T-helper 1 cell treated with Interleukin-12 subunit alpha and Interleukin-12 subunit beta and Interleukin-4 antibody, amounts not matched to agents 30 ng/mL and 1 ng/mL, for 36 hours (primary cell): ENCODE results near the gene STK31. TPM values are rescaled to one million over a fixed set of nuclear protein-coding genes. Genes with fewer than 3 reads are reported as not detected.
"Not testable (repeated sequence)": the region's sequence is repeated elsewhere in the genome, so short reads cannot be mapped to it uniquely, and the experiment has no call there.

ENCODE experiments used
- intact Hi-C: fragments of 100-400 bp; cut with micrococcal nuclease; formaldehyde crosslinking; loops from one replicate; pipeline ENCODE4 v1.15.1; 2024
- total RNA-seq: library from RNA; stranded (reverse); gene quantifications from 2 replicates; pipeline ENCODE4 v1.2.3, GENCODE V29; 2022

The STK31 gene
- total RNA-seq, 1 donor from 2014 or later: 0.10 TPM

GRCh38 chr7:23713285-23714149 is 3.5 kb downstream of the STK31 start:
- intact Hi-C loops: loop anchor here (2.0 kb wide), 1 partner anchor 283 kb away; no protein-coding TSS in a partner anchor

- intact Hi-C loops: no loop called here
These were observed 4.1 kb downstream of the STK31 start for GRCh38 chr7:23714150-23714464.

GRCh38 chr7:23714579-23714978 is 4.6 kb downstream of the STK31 start:
- intact Hi-C loops: no loop called here

GRCh38 chr7:23715099-23715498 is 5.1 kb downstream of the STK31 start:
- intact Hi-C loops: no loop called here

- intact Hi-C loops: no loop called here
These were observed 7.8 kb downstream of the STK31 start for GRCh38 chr7:23717788-23718187.

GRCh38 chr7:23721456-23721855 is 11.4 kb downstream of the STK31 start:
- intact Hi-C loops: no loop called here

GRCh38 chr7:23722587-23723216 is 12.7 kb downstream of the STK31 start:
- intact Hi-C loops: not testable (repeated sequence)

GRCh38 chr7:23724113-23724512 is 14.1 kb downstream of the STK31 start:
- intact Hi-C loops: not testable (repeated sequence)

GRCh38 chr7:23742051-23742450 is 32.0 kb downstream of the STK31 start:
- intact Hi-C loops: no loop called here

GRCh38 chr7:23743226-23743625 is 33.2 kb downstream of the STK31 start:
- intact Hi-C loops: no loop called here

GRCh38 chr7:23746629-23747028 is 36.6 kb downstream of the STK31 start:
- intact Hi-C loops: no loop called here

- intact Hi-C loops: no loop called here
These were observed 41.8 kb downstream of the STK31 start for GRCh38 chr7:23751852-23752251.

GRCh38 chr7:23758839-23759238 is 48.8 kb downstream of the STK31 start:
- intact Hi-C loops: not testable (repeated sequence)

- intact Hi-C loops: no loop called here
These were observed 49.8 kb downstream of the STK31 start for GRCh38 chr7:23759671-23760391.

- intact Hi-C loops: no loop called here
These were observed 55.9 kb downstream of the STK31 start for GRCh38 chr7:23765943-23766342.

GRCh38 chr7:23767514-23767913 is 57.5 kb downstream of the STK31 start:
- intact Hi-C loops: no loop called here

- intact Hi-C loops: no loop called here
These were observed 58.0 kb downstream of the STK31 start for GRCh38 chr7:23768022-23768421.

GRCh38 chr7:23779185-23779800 is 69.3 kb downstream of the STK31 start:
- intact Hi-C loops: not testable (repeated sequence)

- intact Hi-C loops: no loop called here
These were observed 73.1 kb downstream of the STK31 start for GRCh38 chr7:23783115-23783514.

- intact Hi-C loops: no loop called here
These were observed 77.3 kb downstream of the STK31 start for GRCh38 chr7:23787272-23787671.

- intact Hi-C loops: no loop called here
These were observed 78.8 kb downstream of the STK31 start for GRCh38 chr7:23788843-23789242.

GRCh38 chr7:23791721-23792120 is 81.7 kb downstream of the STK31 start:
- intact Hi-C loops: no loop called here
